ENCODE results near the gene EXPH5. TPM values are rescaled to one million over a fixed set of nuclear protein-coding genes. Genes with fewer than 3 reads are reported as not detected.

Gene EXPH5
- total RNA-seq, 1 experiment from 2014 or later, result 18.3 TPM

GRCh38 chr11:108498816-108499408 is 94.7 kb downstream of the EXPH5 start:
- RAD21 ChIA-PET (ENCODE audit: low non-redundant PET in 1 of 2, low total read pairs in 2 of 2, uncharacterized antibody in 2 of 2, unreplicated experiment in 2 of 2), result interaction anchor here in 1 of 2 experiments (1.0 kb wide), 1 partner anchor 28 kb away, joined by 3 read pairs; no protein-coding TSS in a partner anchor

More at GRCh38 chr11:108498816-108499408, 94.7 kb downstream of the EXPH5 start:
- H3K79me2 ChIP-seq (ENCODE audit: insufficient read depth, low read length), result no peaks in the 10 kb centered on the region
- BruUV-seq (replicated peaks), result no TSS peak
- no peak for TF ChIP-seq CBX3 (IDR thresholded peaks at IDR 0.05; ENCODE audit: low read depth)
- TF ChIP-seq YY1 (IDR thresholded peaks at IDR 0.05; ENCODE audit: extremely low read depth, insufficient replicate concordance, low read depth, low read length), result no peak
- no peak for TF ChIP-seq JUND (IDR thresholded peaks at IDR 0.05)
- TF ChIP-seq, protein P1, sequence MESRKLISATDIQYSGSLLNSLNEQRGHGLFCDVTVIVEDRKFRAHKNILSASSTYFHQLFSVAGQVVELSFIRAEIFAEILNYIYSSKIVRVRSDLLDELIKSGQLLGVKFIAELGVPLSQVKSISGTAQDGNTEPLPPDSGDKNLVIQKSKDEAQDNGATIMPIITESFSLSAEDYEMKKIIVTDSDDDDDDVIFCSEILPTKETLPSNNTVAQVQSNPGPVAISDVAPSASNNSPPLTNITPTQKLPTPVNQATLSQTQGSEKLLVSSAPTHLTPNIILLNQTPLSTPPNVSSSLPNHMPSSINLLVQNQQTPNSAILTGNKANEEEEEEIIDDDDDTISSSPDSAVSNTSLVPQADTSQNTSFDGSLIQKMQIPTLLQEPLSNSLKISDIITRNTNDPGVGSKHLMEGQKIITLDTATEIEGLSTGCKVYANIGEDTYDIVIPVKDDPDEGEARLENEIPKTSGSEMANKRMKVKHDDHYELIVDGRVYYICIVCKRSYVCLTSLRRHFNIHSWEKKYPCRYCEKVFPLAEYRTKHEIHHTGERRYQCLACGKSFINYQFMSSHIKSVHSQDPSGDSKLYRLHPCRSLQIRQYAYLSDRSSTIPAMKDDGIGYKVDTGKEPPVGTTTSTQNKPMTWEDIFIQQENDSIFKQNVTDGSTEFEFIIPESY (IDR thresholded peaks at IDR 0.05; ENCODE audit: extremely low read depth, insufficient replicate concordance, low read length), result no peak
- no peak for TF ChIP-seq SP1 (IDR thresholded peaks at IDR 0.05; ENCODE audit: low read depth)
- TF ChIP-seq SIN3A (IDR thresholded peaks at IDR 0.05; ENCODE audit: low read depth), result no peak
- no peak for TF ChIP-seq CTCF (IDR thresholded peaks at IDR 0.05 in 2 of 3, conservative IDR thresholded peaks at IDR 0.05 in 1 of 3; ENCODE audit: borderline replicate concordance in 1 of 3, insufficient read depth in 1 of 3, low read depth in 2 of 3, low read length in 2 of 3)
- TF ChIP-seq FOSL1 (IDR thresholded peaks at IDR 0.05; ENCODE audit: low read depth), result no peak
- TF ChIP-seq SRF (IDR thresholded peaks at IDR 0.05; ENCODE audit: low read depth), result no peak
- TF ChIP-seq RAD21 (IDR thresholded peaks at IDR 0.05; ENCODE audit: low read depth), result no peak
- no peak for TF ChIP-seq ATF3 (IDR thresholded peaks at IDR 0.05)
- TF ChIP-seq ELF1 (IDR thresholded peaks at IDR 0.05; ENCODE audit: borderline replicate concordance, low read depth), result no peak
- TF ChIP-seq EZH2 (IDR thresholded peaks at IDR 0.05), result no peak
- TF ChIP-seq TCF7L2 (IDR thresholded peaks at IDR 0.05; ENCODE audit: borderline replicate concordance, extremely low read depth, insufficient read depth, insufficient read length), result no peak
- TF ChIP-seq POLR2A (IDR thresholded peaks at IDR 0.05; ENCODE audit: borderline replicate concordance, extremely low read depth, insufficient read depth, insufficient read length), result no peak
- no peak for TF ChIP-seq MAX (IDR thresholded peaks at IDR 0.05)
- no peak for TF ChIP-seq ZFX (IDR thresholded peaks at IDR 0.05)
- ChIA-PET POLR2A (no interaction called here), CTCF (no interaction called here)
- no peak overlapping the region for H2AFZ ChIP-seq (ENCODE audit: low read depth, low read length, poor library complexity, severe bottlenecking)
- ATAC-seq (no peak), DNase-seq (ENCODE audit: low read depth, low spot score) (no peak)
- H3K9me2 ChIP-seq (ENCODE audit: insufficient read depth), result no peaks in the 10 kb centered on the region
- H3K27ac ChIP-seq (ENCODE audit: low read depth, low read length), result peak overlapping the region; percentile 97
- H3K4me2 ChIP-seq (ENCODE audit: low read length), result peak overlapping the region; percentile 93
- peak overlapping the region; percentile 46 to 65 for H3K4me3 ChIP-seq (replicated peaks in 1 of 2; ENCODE audit: low read depth in 1 of 2, low read length in 2 of 2)
- H3K9ac ChIP-seq (ENCODE audit: low read length), result peak overlapping the region; percentile 86
- peaks cover 12 to 32% of the 10 kb centered on the region in 2 experiments; a peak in 3 of 4 replicates for H3K4me1 ChIP-seq (ENCODE audit: control insufficient read depth in 1 of 2, insufficient read depth in 2 of 2, low read length in 2 of 2)
- H4K20me1 ChIP-seq (ENCODE audit: insufficient read depth), result no peaks in the 10 kb centered on the region
- H3K36me3 ChIP-seq (ENCODE audit: control insufficient read depth in 1 of 2, insufficient read depth in 2 of 2, low read length in 2 of 2), result no peaks in the 10 kb centered on the region
- intact Hi-C loops (cut with micrococcal nuclease), result no loop called here
- no peaks in the 10 kb centered on the region for H3K27me3 ChIP-seq (ENCODE audit: insufficient read depth, low read length)
- H3K9me3 ChIP-seq (ENCODE audit: control insufficient read depth in 1 of 2, insufficient read depth in 1 of 2, low read depth in 1 of 2, low read length in 2 of 2), result no peaks in the 10 kb centered on the region

Measured in HCT116 (cell line).